DMS53 treated with DMSO at 0.1 percent for 48 hours (cell line): ENCODE measurements around the gene CD46.
"Not testable (repeated sequence)": the region's sequence is repeated elsewhere in the genome, so short reads cannot be mapped to it uniquely, and the experiment has no call there.

ENCODE experiments used
- DNase-seq: peaks from one replicate; lab custom pipeline; 2025; ENCODE audit not compliant: unreplicated experiment; lab: John Stamatoyannopoulos, UW

CD46 gene

GRCh38 chr1:207751790-207752455, at the start of gene CD46:
Gene CD46, plus strand, starts transcription at chr1:207752054. Its CDS starts 159 bp downstream, at chr1:207752213.
- peak; percentile 98 for DNase-seq

- DNase-seq, result no peak
Observed at GRCh38 chr1:207702317-207702716, 49.5 kb upstream of the CD46 start.

- no peak for DNase-seq
Observed at GRCh38 chr1:207703712-207704111, 48.1 kb upstream of the CD46 start.

GRCh38 chr1:207708004-207708403, 43.9 kb upstream of the CD46 start:
- DNase-seq, result not testable (repeated sequence)

DNA sequence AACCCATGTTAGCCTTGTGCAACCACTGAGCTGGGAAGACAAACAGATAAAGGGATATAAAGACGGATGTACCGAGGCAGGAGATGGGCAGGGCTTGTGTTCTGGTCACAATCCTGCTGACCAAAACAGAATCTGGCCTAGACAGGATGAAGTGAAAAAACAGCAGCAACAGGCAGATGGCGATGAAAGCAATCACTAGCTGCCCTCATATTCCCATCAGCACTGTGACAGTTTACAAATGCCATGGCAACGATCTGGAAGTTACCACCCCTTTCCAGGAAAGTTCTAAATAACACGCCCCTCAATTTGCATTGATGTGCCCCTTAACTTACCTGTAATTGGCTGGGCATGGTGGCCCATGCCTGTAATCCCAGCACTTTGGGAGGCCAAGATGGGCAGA, 40.6 kb upstream of the CD46 start:
- peak; percentile 3 for DNase-seq

GRCh38 chr1:207712701-207713100, 39.2 kb upstream of the CD46 start:
- not testable (repeated sequence) for DNase-seq

DNA sequence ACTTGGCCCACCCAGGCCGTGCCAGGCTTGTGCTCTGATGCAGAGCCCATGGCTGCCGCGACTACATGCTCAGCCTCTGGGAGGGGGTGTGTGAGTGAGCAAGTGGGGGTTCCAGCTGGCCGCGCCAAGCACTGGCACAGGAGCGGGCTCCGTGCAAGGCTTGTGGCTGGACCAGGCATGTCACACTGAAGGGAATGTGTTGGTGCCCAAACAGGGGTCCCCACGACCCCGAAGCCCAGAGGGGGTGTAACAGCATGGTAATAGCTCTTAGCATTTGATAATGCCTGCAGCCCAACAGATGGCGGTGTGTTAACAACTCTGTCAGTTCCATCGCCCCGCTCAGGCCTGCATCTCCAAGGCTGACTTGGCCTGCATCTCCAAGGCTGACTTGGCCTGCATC, 38.3 kb upstream of the CD46 start:
- no peak for DNase-seq

- DNase-seq, result no peak
Observed at GRCh38 chr1:207719234-207719633, 32.6 kb upstream of the CD46 start.

- not testable (repeated sequence) for DNase-seq
Observed at GRCh38 chr1:207728200-207728858, 23.5 kb upstream of the CD46 start.

DNA sequence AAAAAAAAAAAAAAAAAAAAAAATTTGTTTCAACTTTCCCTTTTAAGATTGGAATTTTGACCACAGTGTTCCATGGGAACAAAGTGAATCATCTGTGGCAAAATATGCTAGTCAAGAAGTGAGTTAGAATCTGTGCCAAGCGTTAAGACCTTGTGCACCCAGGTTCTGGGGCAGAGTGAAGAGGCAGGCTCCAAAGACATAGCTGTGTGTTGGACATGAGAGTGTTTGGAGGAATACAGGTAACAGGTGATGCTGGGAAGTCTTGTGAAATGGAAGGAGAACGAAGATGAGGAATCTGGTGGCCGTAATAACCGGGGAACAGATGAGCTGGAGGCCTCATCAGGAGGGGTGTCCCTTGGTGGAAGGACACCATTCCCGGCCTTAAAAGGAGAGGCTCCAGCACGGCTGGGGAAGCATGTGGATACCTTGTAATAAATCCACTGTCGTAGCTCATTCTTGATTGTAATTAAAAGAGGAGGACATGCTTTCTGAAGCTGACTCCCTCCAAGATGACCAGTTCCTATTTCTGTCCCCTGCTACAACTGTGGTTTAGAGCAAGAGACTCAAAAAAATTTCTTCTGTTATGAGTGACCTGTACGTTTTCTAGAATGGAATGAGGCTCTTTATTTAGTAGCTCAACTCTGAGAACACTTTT, 14.2 kb upstream of the CD46 start:
- peak; percentile 83 for DNase-seq

DNA sequence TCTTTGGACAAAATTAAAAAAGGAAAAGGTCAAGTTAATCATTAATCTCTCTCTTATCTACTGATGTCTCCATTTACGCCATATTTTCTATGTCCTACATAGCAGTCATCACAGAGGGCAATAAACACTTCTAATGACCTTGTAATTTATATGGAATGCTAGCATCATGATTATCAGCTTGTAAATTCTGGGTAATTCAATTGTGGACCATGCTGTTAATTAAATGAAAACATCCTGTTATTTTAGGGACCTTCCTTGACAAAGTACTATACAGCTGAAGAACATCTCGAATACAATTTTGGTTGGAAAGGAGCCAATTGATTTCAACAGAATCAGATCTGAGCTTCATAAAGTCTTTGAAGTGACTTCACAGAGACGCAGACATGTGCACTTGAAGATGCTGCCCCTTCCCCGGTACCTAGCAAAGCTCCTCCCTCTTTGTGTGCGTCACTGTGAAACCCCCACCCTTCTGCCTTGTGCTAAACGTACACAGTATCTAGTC, 13.6 kb upstream of the CD46 start:
- peak; percentile 67 for DNase-seq

GRCh38 chr1:207740207-207740606, 11.6 kb upstream of the CD46 start:
- no peak for DNase-seq

DNA sequence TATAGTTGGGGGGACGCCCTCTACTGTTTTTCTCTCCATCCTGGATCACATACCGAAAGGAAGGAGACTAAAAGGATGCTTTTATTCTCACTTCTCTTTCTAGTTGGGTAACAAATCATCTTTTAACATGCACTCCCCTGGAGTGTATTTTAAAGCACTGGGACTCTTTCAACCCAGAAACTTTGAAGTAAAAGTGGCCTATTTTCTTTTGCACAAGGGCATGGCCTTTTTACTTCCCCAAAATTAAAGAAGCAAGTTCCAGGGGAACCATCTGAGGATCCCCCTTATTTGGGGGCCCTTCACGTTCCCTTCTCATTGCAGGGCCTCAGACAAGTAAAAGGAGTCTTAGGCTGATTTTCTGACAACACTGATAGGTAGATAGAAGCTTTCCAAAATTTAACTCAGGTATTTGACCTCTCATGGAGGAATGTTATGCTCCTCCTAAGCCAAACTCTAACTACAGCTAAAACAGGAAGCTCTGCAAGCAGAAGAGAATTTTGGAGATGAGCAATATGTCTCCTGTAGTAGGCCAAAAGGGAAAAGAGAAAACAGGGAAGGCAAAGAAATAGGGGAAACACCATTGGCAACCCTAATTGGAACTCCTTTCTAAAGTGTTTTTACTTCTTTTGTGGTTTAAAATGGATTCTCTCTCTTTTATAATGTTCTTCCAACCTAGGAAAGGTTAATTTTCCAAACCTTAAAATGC, 8.9 kb upstream of the CD46 start:
- DNase-seq, result no peak

GRCh38 chr1:207744000-207744534, 7.8 kb upstream of the CD46 start:
- no peak for DNase-seq

DNA sequence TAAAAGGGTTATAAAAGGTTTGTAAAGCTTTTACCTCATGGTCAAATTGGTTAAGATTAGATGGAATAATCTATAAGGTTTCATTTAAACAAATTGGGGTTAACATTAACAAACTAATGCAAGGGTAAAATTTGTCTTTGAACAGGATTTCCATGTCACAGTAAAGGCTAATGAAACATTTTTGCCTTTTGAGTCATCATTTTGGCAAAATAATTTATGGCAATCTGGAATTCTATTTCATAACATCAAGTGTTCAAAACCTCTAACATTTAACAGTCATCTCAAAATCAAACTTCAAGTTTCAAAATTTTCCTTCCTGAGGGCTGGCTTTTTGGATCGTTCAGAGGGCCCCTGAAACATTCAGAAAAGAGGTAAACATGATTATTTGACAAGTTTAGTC, 6.6 kb upstream of the CD46 start:
- no peak for DNase-seq

DNA sequence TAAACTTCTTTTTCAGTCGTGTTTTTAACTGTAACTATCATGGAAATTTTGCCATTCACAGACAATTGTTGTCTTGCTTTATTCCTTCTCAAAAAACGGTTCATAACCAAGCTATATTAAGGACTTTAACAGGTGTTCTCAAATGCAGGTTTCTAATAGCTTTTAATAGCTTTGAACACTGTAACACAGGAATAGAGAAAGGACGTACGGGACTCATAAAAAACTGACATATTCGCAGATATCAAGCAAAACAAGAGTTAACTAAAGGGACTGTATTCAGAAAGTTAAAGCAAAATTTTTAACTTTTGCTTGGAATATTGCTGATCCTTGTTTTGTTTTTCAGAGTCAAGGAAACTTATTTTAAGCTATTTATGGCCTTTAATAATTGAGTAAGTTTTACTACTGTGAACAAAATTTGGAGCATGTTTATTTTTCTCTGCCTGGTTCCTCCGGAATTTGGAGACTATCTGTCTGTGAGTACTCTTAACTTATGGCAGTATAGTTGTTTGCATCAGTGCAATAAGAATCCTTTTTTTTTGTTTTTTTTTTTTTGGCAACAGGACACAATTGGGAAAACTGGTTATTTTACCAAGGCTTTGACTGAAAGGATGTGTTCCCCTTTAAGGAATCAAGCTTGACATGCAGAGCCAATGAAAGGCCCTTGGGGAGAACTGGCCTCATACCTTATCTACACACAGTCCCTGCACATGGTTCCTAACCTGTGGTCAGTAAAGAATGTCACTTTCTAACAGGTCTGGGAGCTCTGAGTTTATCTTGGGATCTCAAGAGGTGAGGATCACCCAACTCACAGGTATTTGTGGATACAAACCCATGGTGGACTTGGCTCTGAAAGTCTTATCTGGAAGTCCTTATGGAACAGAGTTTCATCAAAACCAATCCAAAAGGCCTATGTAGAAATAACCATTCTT, 5.8 kb upstream of the CD46 start:
- no peak for DNase-seq

GRCh38 chr1:207747627-207748492, 4.0 kb upstream of the CD46 start:
- peak; percentile 44 for DNase-seq

- peak; percentile 97 for DNase-seq
Observed at GRCh38 chr1:207748737-207749528, 2.9 kb upstream of the CD46 start.
